GM12874 (cell line): Measurements from ENCODE around the gene AP2A2.

Experiments used
- CTCF ChIP-seq: IDR thresholded peaks from 2 replicates; pipeline ENCODE4 v1.5.1; 2011; ENCODE audit warnings: low read depth, mild to moderate bottlenecking, control low read depth, low read length, moderate library complexity; ENCODE audit not compliant: insufficient read depth

Gene AP2A2

GRCh38 chr11:1047595-1048156 lies 122.0 kb downstream of the AP2A2 start:
- TF ChIP-seq CTCF = no peak

- TF ChIP-seq CTCF = no peak
Observed at GRCh38 chr11:1048375-1049070, 122.9 kb downstream of the AP2A2 start.

DNA sequence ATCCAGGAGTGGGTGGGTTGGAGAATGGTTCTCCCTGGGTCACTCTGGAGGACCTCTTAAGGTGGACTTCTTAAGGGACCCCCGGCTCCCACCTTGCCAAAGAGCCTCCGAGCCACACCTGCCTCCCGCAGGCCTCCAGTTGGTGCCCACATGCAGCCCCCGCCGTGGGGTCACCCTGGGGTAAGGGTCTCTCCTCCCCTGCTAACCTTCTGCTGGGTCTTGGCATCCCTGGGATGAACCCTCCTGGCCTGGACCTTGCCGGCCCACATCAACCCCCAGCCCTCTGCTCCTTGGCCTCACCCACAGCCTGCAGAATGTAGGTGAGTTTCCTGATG lies 123.4 kb downstream of the AP2A2 start:
- no peak for TF ChIP-seq CTCF

- TF ChIP-seq CTCF = no peak
Observed at GRCh38 chr11:1049431-1049891, 123.8 kb downstream of the AP2A2 start.

- no peak for TF ChIP-seq CTCF
Observed at GRCh38 chr11:1049911-1050580, 124.4 kb downstream of the AP2A2 start.

GRCh38 chr11:1050581-1051355 lies 125.1 kb downstream of the AP2A2 start:
- peak; percentile 97 for TF ChIP-seq CTCF
